ENCODE measurements around the gene ATG14.
"Not testable (repeated sequence)": the region's sequence is repeated elsewhere in the genome, so short reads cannot be mapped to it uniquely, and the experiment has no call there.

Gene ATG14

GRCh38 chr14:55411426-55412389, at the start of gene ATG14:
ATG14 (minus strand) TSS chr14:55411830; CDS start chr14:55411822, 8 bp downstream.
- in situ Hi-C loops (cut with MboI; ENCODE audit: low sequenced_read_pairs) = no loop called here

- in situ Hi-C loops (cut with MboI; ENCODE audit: low sequenced_read_pairs) = no loop called here
Observed at GRCh38 chr14:55458800-55459515, 47.3 kb upstream of the ATG14 start.

GRCh38 chr14:55457496-55457895, 45.9 kb upstream of the ATG14 start:
- in situ Hi-C loops (cut with MboI; ENCODE audit: low sequenced_read_pairs) = no loop called here

GRCh38 chr14:55456411-55456810, 44.8 kb upstream of the ATG14 start:
- in situ Hi-C loops (cut with MboI; ENCODE audit: low sequenced_read_pairs) = not testable (repeated sequence)

GRCh38 chr14:55454264-55455002, 42.8 kb upstream of the ATG14 start:
- in situ Hi-C loops (cut with MboI; ENCODE audit: low sequenced_read_pairs) = no loop called here

- in situ Hi-C loops (cut with MboI; ENCODE audit: low sequenced_read_pairs) = no loop called here
Observed at GRCh38 chr14:55451950-55452349, 40.3 kb upstream of the ATG14 start.

- in situ Hi-C loops (cut with MboI; ENCODE audit: low sequenced_read_pairs) = no loop called here
Observed at GRCh38 chr14:55451398-55451797, 39.8 kb upstream of the ATG14 start.

GRCh38 chr14:55450987-55451386, 39.4 kb upstream of the ATG14 start:
- in situ Hi-C loops (cut with MboI; ENCODE audit: low sequenced_read_pairs) = no loop called here

GRCh38 chr14:55450539-55450938, 38.9 kb upstream of the ATG14 start:
- in situ Hi-C loops (cut with MboI; ENCODE audit: low sequenced_read_pairs) = no loop called here

GRCh38 chr14:55450124-55450523, 38.5 kb upstream of the ATG14 start:
- in situ Hi-C loops (cut with MboI; ENCODE audit: low sequenced_read_pairs) = no loop called here

- in situ Hi-C loops (cut with MboI; ENCODE audit: low sequenced_read_pairs) = loop anchor here (25.0 kb wide), 1 partner anchor 1038 kb away; no protein-coding TSS in a partner anchor
Observed at GRCh38 chr14:55449116-55449515, 37.5 kb upstream of the ATG14 start.

- in situ Hi-C loops (cut with MboI; ENCODE audit: low sequenced_read_pairs) = loop anchor here (25.0 kb wide), 1 partner anchor 1039 kb away; no protein-coding TSS in a partner anchor
Observed at GRCh38 chr14:55448141-55448614, 36.5 kb upstream of the ATG14 start.

- in situ Hi-C loops (cut with MboI; ENCODE audit: low sequenced_read_pairs) = loop anchor here (25.0 kb wide), 1 partner anchor 1040 kb away; no protein-coding TSS in a partner anchor
Observed at GRCh38 chr14:55446833-55447232, 35.2 kb upstream of the ATG14 start.

GRCh38 chr14:55446127-55446736, 34.6 kb upstream of the ATG14 start:
- in situ Hi-C loops (cut with MboI; ENCODE audit: low sequenced_read_pairs) = loop anchor here (25.0 kb wide), 1 partner anchor 1041 kb away; no protein-coding TSS in a partner anchor

- in situ Hi-C loops (cut with MboI; ENCODE audit: low sequenced_read_pairs) = loop anchor here (25.0 kb wide), 1 partner anchor 1046 kb away; no protein-coding TSS in a partner anchor
Observed at GRCh38 chr14:55441286-55441685, 29.7 kb upstream of the ATG14 start.

GRCh38 chr14:55440385-55440784, 28.8 kb upstream of the ATG14 start, which contains the start of gene TBPL2:
TBPL2 (minus strand) TSS chr14:55440616; CDS start chr14:55440449, 167 bp downstream.
- in situ Hi-C loops (cut with MboI; ENCODE audit: low sequenced_read_pairs) = loop anchor here (25.0 kb wide), 1 partner anchor 1047 kb away; no protein-coding TSS in a partner anchor

GRCh38 chr14:55438066-55438683, 26.5 kb upstream of the ATG14 start:
- in situ Hi-C loops (cut with MboI; ENCODE audit: low sequenced_read_pairs) = loop anchor here (25.0 kb wide), 1 partner anchor 1049 kb away; no protein-coding TSS in a partner anchor

- in situ Hi-C loops (cut with MboI; ENCODE audit: low sequenced_read_pairs) = loop anchor here (25.0 kb wide), 1 partner anchor 1050 kb away; no protein-coding TSS in a partner anchor
Observed at GRCh38 chr14:55436931-55437330, 25.3 kb upstream of the ATG14 start.

- in situ Hi-C loops (cut with MboI; ENCODE audit: low sequenced_read_pairs) = loop anchor here (25.0 kb wide), 1 partner anchor 1051 kb away; no protein-coding TSS in a partner anchor
Observed at GRCh38 chr14:55436519-55436918, 24.9 kb upstream of the ATG14 start.
